GM10847 (cell line): ENCODE data around the gene RASGEF1C.

ENCODE experiments used
- POLR2A ChIP-seq: IDR thresholded peaks from 2 replicates; pipeline ENCODE4 v1.6.1; 2011; ENCODE audit not compliant: insufficient read length; ENCODE audit errors: extremely low read depth

RASGEF1C gene

GRCh38 chr5:180098991-180099732 is 109.8 kb downstream of the RASGEF1C start:
- TF ChIP-seq POLR2A = no peak

- no peak for TF ChIP-seq POLR2A
These were observed 110.5 kb downstream of the RASGEF1C start for GRCh38 chr5:180098526-180098925.

- TF ChIP-seq POLR2A = no peak
These were observed 111.1 kb downstream of the RASGEF1C start for GRCh38 chr5:180097926-180098325.

GRCh38 chr5:180097163-180097894 is 111.7 kb downstream of the RASGEF1C start:
- no peak for TF ChIP-seq POLR2A

- TF ChIP-seq POLR2A = no peak
These were observed 112.4 kb downstream of the RASGEF1C start for GRCh38 chr5:180096616-180097015.

- TF ChIP-seq POLR2A = no peak
These were observed 113.5 kb downstream of the RASGEF1C start for GRCh38 chr5:180095545-180095944.

GRCh38 chr5:180093651-180094382 is 115.2 kb downstream of the RASGEF1C start:
- TF ChIP-seq POLR2A = no peak

- no peak for TF ChIP-seq POLR2A
These were observed 115.8 kb downstream of the RASGEF1C start for GRCh38 chr5:180093241-180093640.

- no peak for TF ChIP-seq POLR2A
These were observed 118.1 kb downstream of the RASGEF1C start for GRCh38 chr5:180090769-180091546.

GRCh38 chr5:180090098-180090768 is 118.8 kb downstream of the RASGEF1C start:
- no peak for TF ChIP-seq POLR2A

GRCh38 chr5:180088561-180088960 is 120.5 kb downstream of the RASGEF1C start:
- TF ChIP-seq POLR2A = no peak

GRCh38 chr5:180086816-180087399 is 122.1 kb downstream of the RASGEF1C start:
- TF ChIP-seq POLR2A = no peak

- no peak for TF ChIP-seq POLR2A
These were observed 123.2 kb downstream of the RASGEF1C start for GRCh38 chr5:180085837-180086236.
